Activated CD4-positive, alpha-beta T cell treated with anti-CD3 and anti-CD28 coated beads for 24 hours (primary cell): ENCODE results near the gene SNRNP48.

Source experiments
- DNase-seq, 2 donors: peaks; one replicate each; pipeline ENCODE4 v3.0.0-alpha.2; 2020; ENCODE audit warnings: low read depth in 2 of 2

The SNRNP48 gene, protein sequence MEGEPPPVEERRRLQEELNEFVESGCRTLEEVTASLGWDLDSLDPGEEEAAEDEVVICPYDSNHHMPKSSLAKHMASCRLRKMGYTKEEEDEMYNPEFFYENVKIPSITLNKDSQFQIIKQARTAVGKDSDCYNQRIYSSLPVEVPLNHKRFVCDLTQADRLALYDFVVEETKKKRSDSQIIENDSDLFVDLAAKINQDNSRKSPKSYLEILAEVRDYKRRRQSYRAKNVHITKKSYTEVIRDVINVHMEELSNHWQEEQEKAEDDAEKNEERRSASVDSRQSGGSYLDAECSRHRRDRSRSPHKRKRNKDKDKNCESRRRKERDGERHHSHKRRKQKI

GRCh38 chr6:7589949-7590917 is at the start of gene SNRNP48:
Gene SNRNP48, plus strand, starts transcription at chr6:7590198. Its CDS starts 60 bp downstream, at chr6:7590258.
- peak; percentile 88 to 89 for DNase-seq

- DNase-seq, result no peak
These were observed 49.4 kb upstream of the SNRNP48 start for GRCh38 chr6:7540595-7540994.

GRCh38 chr6:7541175-7542064 is 48.6 kb upstream of the SNRNP48 start, which contains the start of gene DSP:
Gene DSP, plus strand, starts transcription at chr6:7541671. Its CDS starts 245 bp downstream, at chr6:7541916.
- peak in 1 of 2 donors; percentile 16 for DNase-seq

- no peak for DNase-seq
These were observed 47.7 kb upstream of the SNRNP48 start for GRCh38 chr6:7542065-7542873.

DNA sequence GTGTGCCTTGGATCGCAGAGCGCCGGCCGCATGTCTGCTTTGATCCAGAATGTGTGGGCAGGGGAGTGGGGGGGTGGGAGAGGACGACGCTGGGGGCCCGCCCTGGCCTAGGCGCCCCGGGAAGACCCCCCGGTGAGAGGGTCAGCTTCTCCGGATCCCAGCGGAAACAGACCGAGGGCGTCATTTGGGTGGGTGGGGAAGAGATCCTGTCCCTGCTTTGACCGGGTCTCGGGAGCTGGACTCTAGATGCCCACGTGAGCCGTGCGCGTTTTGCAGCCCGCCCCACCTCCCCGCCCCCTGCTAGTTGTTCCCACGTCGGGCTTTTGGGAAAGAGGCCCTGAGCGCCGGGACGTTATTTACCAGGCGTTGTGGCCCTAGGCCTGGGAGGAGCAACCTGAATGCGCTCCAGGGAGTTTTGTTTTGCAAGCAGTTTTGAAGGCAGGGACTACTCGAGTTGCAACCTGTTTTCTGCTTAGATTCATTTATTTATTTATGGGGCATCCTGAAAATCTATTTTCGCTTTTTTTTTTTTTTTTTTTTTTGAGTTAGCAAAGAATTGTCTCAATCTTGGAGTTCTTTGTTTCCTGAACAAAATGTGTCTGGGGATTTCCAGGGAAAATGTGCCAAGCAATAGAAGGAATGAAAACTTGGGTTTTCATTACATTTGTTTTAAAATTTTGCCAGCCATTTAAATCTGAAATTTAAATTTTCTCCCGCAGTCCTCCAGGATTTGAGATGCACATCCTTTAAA is 46.9 kb upstream of the SNRNP48 start:
- no peak for DNase-seq

DNA sequence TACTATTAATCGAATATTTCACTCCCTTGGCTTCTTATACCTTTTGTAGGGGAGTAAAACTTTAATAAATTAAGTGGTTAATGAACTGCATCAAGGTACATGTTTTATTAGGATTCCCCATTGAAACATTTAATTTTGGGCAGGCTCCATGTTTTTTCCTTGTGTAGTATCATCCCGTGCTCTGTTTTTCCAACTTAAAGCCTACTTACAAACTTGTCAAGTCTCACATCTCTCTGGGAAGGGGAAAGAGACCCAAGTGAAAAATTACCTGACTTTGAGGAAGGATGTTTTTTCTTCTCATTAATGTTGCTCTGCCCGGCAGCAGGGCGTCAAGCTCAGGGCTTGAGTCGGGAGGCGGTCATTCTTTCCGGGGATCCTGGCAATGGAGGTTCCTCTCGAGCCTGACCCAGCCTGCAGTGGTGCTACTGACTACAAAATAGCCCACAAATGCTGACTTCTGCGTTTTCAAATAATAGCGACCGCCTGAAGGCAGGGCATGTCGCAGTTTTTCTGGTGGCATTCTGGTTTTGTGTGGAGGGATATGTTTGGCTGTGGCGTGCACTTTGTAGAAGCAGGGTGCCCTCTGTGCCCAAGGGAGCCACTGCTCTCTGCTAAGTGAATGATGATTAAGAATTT is 46.1 kb upstream of the SNRNP48 start:
- DNase-seq, result no peak

DNA sequence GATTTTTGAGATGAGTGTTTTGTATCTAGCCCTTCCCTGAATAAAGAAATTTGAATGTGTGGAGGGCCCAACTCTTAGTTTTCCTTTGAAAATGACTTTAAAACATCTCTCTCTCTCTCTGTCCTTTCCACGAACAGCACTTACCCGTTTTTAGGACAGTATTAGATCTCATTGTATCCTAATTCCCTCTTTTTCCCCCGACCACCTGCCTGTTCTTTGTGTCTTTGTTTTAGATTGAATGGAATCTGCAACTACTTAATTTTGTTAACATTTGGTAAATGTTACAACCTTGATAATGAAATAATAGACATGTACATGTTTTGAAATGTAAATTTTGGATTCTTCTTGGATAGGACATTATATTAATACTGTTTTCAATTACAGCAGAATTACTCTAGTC is 45.4 kb upstream of the SNRNP48 start:
- no peak for DNase-seq

GRCh38 chr6:7545316-7546019 is 44.5 kb upstream of the SNRNP48 start:
- no peak for DNase-seq

- DNase-seq, result no peak
These were observed 44.0 kb upstream of the SNRNP48 start for GRCh38 chr6:7546020-7546369.

DNA sequence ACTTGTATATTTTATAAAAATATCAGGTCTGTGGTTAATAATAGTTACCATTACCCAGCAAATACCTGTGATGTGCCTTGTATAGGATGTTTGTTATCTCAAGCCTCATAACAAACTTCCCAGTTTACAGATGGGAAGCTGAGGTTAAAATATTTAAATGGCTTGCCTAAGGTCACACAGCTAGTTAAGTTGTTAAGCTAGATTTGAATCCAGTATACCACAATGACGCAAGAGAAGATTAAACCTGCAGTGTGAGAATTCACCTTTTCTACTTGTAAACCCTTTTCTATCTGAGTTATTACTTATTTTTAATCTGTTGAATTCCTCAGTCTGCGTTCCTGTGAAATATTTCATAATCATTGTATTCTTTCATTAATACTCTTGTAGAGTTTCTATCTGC is 43.6 kb upstream of the SNRNP48 start:
- no peak for DNase-seq

DNA sequence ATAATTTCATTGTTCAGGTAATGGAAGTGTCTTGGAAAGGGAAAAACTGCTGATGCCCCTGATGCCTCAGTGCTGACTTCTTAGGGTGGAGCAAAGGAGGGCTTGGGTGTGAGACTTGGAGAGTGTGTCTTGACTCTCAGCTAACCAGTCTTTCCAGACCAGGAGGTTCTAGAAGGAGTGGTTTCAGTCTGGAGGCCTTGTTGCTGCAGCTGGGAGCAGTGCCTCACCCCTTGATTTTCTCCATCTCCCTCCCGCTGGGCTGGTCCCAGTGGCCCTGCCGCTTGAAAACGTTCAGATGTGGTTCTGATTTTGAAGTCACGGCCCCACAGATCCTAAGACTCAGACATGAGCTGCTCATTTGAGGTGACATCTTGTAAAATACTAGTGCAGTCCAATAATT is 43.1 kb upstream of the SNRNP48 start:
- no peak for DNase-seq

DNA sequence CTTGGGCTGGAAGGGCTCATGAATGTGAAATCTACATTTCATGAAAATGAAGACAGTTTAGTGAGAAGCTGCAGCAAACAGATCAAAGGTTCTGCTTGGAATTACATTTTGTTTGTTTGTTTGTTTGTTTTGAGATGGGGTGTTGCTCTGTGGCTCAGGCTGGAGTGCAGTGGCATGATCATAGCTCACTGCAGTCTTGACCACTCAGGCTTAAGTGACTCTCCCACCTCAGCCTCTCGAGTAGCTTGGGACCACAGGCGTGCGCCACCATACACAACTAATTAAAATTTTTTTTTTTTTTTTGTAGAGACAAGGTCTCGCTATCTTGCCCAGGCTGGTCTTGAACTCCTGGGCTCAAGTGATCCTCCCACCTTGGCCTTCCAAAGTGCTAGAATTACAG is 42.7 kb upstream of the SNRNP48 start:
- no peak for DNase-seq

DNA sequence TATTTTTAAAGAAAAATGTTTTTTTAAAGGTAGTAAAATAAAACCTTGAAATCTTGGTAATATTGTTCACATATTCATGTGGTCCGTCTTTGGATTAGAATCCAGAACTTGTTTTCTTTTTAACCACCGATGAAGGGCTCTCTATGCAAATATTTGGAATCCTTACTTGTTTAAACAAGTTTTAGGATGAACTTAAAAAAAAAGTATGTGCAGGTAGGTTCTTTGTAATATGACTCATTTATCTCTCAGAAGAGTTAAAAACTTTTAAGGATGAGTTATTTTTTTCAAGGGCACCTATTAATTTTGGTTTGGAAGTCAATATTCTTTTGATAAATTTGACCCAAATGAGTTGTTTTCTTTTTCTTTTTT is 39.6 kb upstream of the SNRNP48 start:
- no peak for DNase-seq

DNA sequence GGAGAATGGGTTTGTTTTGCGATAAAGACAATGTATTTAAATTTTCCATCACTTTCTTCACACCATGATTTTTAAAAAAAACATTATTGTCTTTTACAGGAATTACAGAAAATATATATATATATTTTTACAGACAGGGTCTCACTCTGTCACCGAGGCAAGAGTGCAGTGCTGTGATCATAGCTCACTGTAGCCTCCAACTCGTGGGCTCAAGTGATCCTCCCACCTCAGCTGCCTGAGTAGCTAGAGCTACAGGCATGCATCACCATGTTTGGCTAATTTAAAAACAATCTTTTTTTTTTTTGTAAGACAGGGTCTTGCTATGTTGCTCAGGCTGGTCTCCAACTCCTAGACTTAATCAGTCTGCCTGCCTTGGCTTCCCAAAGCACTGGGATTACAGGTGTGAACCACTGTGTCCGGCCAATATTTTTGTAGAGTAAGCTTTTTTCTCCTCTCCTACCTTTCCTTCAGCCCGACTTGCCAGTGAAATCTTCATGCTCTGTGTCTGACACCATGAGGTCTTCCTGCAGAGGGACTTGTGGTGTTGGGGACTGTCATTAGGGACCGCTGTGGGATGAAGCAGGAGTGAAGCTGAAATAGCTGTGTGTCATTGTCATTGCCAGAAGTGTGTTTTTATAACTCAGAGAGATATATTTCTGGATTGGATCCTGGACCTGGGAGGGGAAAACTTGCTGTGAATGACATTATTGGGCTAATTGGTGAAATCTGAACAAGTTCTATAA is 35.3 kb upstream of the SNRNP48 start:
- DNase-seq, result no peak

- DNase-seq, result no peak
These were observed 34.3 kb upstream of the SNRNP48 start for GRCh38 chr6:7555671-7556070.

DNA sequence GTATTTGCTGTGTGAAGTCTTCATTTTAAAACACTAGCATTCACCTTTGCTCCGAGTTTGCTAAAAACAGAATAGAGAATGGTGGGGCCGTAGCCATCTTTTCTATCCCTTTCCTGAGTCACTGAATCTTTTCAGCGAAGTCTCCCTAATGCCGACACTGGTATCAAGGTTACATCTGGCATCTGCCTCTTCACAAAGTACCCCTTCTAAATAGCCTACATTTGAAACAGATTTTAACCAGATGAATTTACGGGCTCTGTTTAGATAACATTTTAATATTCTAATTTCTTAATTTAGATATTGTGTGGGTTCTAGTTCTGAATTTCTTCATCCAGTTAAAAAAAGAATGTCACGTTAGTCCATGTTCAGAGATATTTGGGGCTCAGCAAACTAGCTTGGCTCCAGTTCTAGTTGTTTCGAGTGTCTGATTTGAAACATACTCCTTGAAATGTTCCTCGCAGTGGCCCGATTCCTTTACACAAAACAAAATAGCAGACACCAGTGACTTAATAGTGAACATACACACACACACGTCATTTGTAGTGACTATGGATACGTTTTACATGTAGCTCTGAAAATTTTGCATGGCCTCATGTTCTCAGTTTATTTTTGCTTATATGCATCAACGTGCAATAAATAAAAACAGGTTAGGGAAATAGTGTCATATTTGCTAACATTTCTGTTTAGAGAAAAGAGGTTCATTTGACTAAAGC is 33.4 kb upstream of the SNRNP48 start:
- no peak for DNase-seq

DNA sequence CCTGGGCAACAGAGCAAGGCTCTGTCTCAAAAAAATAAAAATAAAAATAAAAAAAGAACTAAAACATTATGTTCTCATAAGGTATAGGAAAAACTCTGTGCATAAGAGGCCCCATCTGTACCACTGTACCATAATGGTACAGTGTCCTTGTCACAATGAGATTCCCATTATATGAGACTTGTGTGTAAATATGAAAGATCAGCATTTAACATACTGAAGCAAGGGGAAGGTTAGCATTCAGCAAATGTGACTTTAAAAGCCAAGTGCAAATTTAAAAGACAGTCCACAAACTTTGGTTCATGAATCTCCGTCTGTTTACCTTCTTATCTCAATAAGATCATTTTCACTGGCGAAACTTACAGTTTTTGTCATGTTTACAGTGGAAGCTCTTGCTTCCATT is 32.3 kb upstream of the SNRNP48 start:
- no peak for DNase-seq

- no peak for DNase-seq
These were observed 31.2 kb upstream of the SNRNP48 start for GRCh38 chr6:7558781-7559180.
